Dedifferentiated amniotic fluid mesenchymal stem cell (primary cell): Measurements from ENCODE around the gene ARX.

Experiments
- DNase-seq: peaks from one replicate; pipeline ENCODE4 v3.0.0-alpha.2; 2016; ENCODE audit errors: extremely low spot score

Gene ARX

GRCh38 chrX:25015486-25016360, at the start of gene ARX:
ARX (minus strand) TSS chrX:25015965; CDS start chrX:25015737, 228 bp downstream.
- no peak for DNase-seq

- no peak for DNase-seq
Measured at GRCh38 chrX:25059273-25059672, 43.5 kb upstream of the ARX start.

- DNase-seq = no peak
Measured at GRCh38 chrX:25052798-25053534, 37.2 kb upstream of the ARX start.

- DNase-seq = no peak
Measured at GRCh38 chrX:25049971-25050370, 34.2 kb upstream of the ARX start.

GRCh38 chrX:25049357-25049756, 33.6 kb upstream of the ARX start:
- no peak for DNase-seq

GRCh38 chrX:25048178-25048577, 32.4 kb upstream of the ARX start:
- no peak for DNase-seq

- DNase-seq = no peak
Measured at GRCh38 chrX:25043192-25043591, 27.4 kb upstream of the ARX start.

- no peak for DNase-seq
Measured at GRCh38 chrX:25039036-25039435, 23.3 kb upstream of the ARX start.

- DNase-seq = no peak
Measured at GRCh38 chrX:25034889-25035288, 19.1 kb upstream of the ARX start.

- DNase-seq = no peak
Measured at GRCh38 chrX:25029288-25029825, 13.6 kb upstream of the ARX start.

- DNase-seq = no peak
Measured at GRCh38 chrX:25028726-25029125, 13.0 kb upstream of the ARX start.

- no peak for DNase-seq
Measured at GRCh38 chrX:25026576-25026975, 10.8 kb upstream of the ARX start.

GRCh38 chrX:25025615-25026014, 9.8 kb upstream of the ARX start:
- DNase-seq = no peak

GRCh38 chrX:25023908-25024307, 8.1 kb upstream of the ARX start:
- no peak for DNase-seq

- no peak for DNase-seq
Measured at GRCh38 chrX:25022499-25023325, 6.9 kb upstream of the ARX start.

GRCh38 chrX:25020905-25021449, 5.2 kb upstream of the ARX start:
- no peak for DNase-seq

- no peak for DNase-seq
Measured at GRCh38 chrX:25020391-25020904, 4.7 kb upstream of the ARX start.

GRCh38 chrX:25019707-25020390, 4.1 kb upstream of the ARX start:
- DNase-seq = no peak

- no peak for DNase-seq
Measured at GRCh38 chrX:25018682-25019081, 2.9 kb upstream of the ARX start.

GRCh38 chrX:25017667-25018247, 2.0 kb upstream of the ARX start:
- DNase-seq = no peak
